ENCODE measurements around the gene PIM1. TPM values are rescaled to one million over a fixed set of nuclear protein-coding genes. Genes with fewer than 3 reads are reported as not detected.
"Not testable (repeated sequence)": the region's sequence is repeated elsewhere in the genome, so short reads cannot be mapped to it uniquely, and the experiment has no call there.

The PIM1 gene
- total RNA-seq, 2 donors from 2014 or later, result 280 to 408 TPM

DNA sequence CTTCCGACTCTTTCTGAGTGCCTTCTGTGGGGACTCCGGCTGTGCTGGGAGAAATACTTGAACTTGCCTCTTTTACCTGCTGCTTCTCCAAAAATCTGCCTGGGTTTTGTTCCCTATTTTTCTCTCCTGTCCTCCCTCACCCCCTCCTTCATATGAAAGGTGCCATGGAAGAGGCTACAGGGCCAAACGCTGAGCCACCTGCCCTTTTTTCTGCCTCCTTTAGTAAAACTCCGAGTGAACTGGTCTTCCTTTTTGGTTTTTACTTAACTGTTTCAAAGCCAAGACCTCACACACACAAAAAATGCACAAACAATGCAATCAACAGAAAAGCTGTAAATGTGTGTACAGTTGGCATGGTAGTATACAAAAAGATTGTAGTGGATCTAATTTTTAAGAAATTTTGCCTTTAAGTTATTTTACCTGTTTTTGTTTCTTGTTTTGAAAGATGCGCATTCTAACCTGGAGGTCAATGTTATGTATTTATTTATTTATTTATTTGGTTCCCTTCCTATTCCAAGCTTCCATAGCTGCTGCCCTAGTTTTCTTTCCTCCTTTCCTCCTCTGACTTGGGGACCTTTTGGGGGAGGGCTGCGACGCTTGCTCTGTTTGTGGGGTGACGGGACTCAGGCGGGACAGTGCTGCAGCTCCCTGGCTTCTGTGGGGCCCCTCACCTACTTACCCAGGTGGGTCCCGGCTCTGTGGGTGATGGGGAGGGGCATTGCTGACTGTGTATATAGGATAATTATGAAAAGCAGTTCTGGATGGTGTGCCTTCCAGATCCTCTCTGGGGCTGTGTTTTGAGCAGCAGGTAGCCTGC is 4.8 kb downstream of the PIM1 start:
- no peak for ATAC-seq
- no peak for DNase-seq (ENCODE audit: low spot score in 2 of 2)
- Mint-ChIP-seq H3K36me3 (peaks cover 54 to 67% of the 10 kb centered on the region in 2 donors), H3K9me3 (no peaks in the 10 kb centered on the region), H3K27ac (peak overlapping the region; percentile 95 to 99)

- DNase-seq (ENCODE audit: low spot score in 2 of 2) (no peak), ATAC-seq (no peak)
- H3K9me3 Mint-ChIP-seq, result no peaks in the 10 kb centered on the region
- peak overlapping the region; percentile 95 to 99 for H3K27ac Mint-ChIP-seq
- peaks cover 54 to 67% of the 10 kb centered on the region in 2 donors for H3K36me3 Mint-ChIP-seq
Observed at GRCh38 chr6:37175332-37176267, 5.6 kb downstream of the PIM1 start.

- Mint-ChIP-seq H3K9me3 (no peaks in the 10 kb centered on the region), H3K27ac (peak overlapping the region; percentile 95 to 99), H3K36me3 (peaks cover 47 to 60% of the 10 kb centered on the region in 2 donors)
- ATAC-seq (no peak), DNase-seq (ENCODE audit: low spot score in 2 of 2) (no peak)
Observed at GRCh38 chr6:37176268-37177076, 6.5 kb downstream of the PIM1 start.

DNA sequence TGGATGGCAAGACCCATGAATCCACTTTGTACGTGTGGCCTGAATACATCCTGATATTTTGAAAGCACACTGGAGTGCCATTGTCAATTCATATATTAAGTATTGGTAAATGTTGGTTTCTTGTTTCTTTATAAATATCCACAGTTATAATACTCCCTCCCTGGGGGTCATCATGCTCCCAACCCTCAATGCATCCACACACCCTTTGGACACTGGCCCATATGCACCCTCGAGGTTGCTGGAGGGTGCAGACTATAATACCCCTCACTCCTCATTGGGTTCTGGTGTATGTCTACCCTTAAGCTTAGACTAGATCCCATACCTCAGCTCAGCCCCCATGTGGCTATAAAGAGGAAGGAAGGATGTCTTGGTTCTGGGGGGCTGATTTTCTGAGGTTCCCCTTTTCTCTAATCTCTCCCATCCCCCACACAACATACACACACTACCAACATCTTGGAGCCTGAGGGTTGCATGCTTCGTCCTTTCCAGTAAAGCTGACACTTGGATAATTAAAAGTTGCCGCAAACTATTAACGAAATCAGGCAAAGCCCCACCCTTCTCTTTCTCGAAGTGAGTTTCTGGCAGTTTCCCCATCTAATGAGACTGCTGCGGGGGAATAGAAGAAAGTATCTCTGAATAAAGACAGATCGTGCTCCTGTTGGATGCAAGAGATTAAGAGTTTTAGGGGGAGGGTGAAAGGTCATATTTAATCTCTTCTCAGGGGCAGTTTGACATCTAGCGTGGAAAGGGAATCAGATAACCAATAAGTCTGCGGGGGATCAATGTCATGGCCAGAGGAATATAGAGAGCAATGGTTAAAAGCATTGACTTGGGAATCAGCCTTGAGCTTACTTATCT is 7.4 kb downstream of the PIM1 start:
- no peak for ATAC-seq
- DNase-seq (ENCODE audit: low spot score in 2 of 2), result no peak
- no peaks in the 10 kb centered on the region for H3K9me3 Mint-ChIP-seq
- H3K27ac Mint-ChIP-seq, result peak overlapping the region in 1 of 2 donors; percentile 18
- H3K36me3 Mint-ChIP-seq, result peaks cover 39 to 56% of the 10 kb centered on the region in 2 donors

GRCh38 chr6:37177935-37178517 is 8.1 kb downstream of the PIM1 start:
- Mint-ChIP-seq H3K36me3 (peaks cover 32 to 51% of the 10 kb centered on the region in 2 donors), H3K9me3 (no peaks in the 10 kb centered on the region), H3K27ac (peak overlapping the region in 1 of 2 donors; percentile 67)
- no peak for ATAC-seq
- no peak for DNase-seq (ENCODE audit: low spot score in 2 of 2)

GRCh38 chr6:37180075-37180474 is 10.1 kb downstream of the PIM1 start:
- Mint-ChIP-seq H3K27ac (peak overlapping the region; percentile 22 to 32), H3K9me3 (no peaks in the 10 kb centered on the region), H3K36me3 (peaks cover 11 to 31% of the 10 kb centered on the region in 2 donors)
- ATAC-seq (no peak), DNase-seq (ENCODE audit: low spot score in 2 of 2) (no peak)

DNA sequence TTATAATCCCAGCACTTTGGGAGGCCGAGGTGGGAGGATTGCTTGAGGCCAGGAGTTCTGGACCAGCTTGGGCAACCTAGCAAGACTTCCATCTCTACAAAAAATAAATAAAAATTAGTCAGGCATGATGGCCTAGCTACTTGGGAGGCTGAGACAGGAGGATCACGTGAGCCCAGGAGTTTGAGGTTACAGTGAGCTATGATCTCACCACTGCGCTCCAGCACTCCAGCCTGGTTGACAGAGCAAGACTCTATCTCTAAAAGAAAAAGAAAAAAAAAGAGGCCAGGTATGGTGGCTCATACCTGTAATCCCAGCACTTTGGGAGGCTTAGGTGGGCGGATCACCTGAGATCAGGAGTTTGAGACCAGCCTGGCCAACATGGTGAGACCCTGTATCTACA is 10.7 kb downstream of the PIM1 start:
- ATAC-seq, result not testable (repeated sequence)

DNA sequence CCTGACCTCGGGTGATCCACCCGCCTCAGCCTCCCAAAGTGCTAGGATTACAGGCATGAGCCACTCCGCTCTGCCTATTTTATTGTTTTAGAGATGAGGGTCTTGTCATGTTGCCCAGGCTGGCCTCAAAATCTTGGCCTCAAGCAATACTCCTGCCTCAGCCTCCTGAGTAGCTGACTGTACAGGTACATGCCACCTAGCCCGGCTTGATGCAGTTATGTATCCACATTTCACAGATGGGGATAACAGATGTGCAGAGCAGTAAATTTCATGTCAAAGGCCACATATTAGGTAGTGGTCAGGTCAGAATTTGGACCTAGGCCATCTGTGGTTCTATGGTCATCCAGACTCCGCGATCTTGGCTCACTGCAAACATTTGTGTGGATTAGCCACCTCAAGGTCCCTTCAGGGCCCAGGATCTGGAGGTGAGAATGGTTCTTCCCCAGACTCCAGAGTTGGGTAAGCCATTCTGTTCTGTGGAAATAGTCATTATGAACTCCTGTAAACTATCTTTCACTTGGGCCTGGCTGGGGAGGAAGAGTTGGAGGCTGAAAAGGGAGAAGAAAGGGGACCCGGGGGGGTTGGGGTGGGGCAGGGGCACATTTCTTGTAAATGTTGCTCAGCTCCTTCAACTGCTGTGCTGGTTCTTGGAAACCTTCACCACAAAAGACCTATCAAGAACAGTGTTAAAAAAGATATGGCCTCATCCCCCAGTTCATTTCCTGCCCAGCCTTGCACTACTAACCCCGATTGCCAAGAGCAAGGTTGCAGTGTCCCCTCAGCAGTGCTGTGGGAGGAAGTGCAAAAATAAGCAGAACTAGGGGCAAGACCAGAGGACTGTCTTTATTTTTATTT is 13.0 kb downstream of the PIM1 start:
- Mint-ChIP-seq H3K36me3 (peaks cover 4 to 20% of the 10 kb centered on the region in 2 donors), H3K9me3 (peaks cover 3 to 10% of the 10 kb centered on the region in 2 donors), H3K27ac (peak overlapping the region; percentile 89 to 95)
- DNase-seq (ENCODE audit: low spot score in 2 of 2), result peak in 1 of 2 donors; percentile 57
- peak; percentile 94 to 96 for ATAC-seq

More for the DNA sequence above, 10.7 kb downstream of the PIM1 start:
- not testable (repeated sequence) for DNase-seq (ENCODE audit: low spot score in 2 of 2); H3K9me3 Mint-ChIP-seq; H3K27ac Mint-ChIP-seq
- peaks cover 6 to 28% of the 10 kb centered on the region in 2 donors for H3K36me3 Mint-ChIP-seq

- not testable (repeated sequence) for ATAC-seq; H3K9me3 Mint-ChIP-seq; DNase-seq (ENCODE audit: low spot score in 2 of 2)
- Mint-ChIP-seq H3K36me3 (peaks cover 4 to 20% of the 10 kb centered on the region in 2 donors), H3K27ac (peak overlapping the region; percentile 58 to 65)
Observed at GRCh38 chr6:37185949-37186720, 16.2 kb downstream of the PIM1 start.

GRCh38 chr6:37187321-37188022 is 17.5 kb downstream of the PIM1 start:
- no peak for ATAC-seq
- DNase-seq (ENCODE audit: low spot score in 2 of 2), result no peak
- H3K27ac Mint-ChIP-seq, result peak overlapping the region; percentile 58 to 96

DNA sequence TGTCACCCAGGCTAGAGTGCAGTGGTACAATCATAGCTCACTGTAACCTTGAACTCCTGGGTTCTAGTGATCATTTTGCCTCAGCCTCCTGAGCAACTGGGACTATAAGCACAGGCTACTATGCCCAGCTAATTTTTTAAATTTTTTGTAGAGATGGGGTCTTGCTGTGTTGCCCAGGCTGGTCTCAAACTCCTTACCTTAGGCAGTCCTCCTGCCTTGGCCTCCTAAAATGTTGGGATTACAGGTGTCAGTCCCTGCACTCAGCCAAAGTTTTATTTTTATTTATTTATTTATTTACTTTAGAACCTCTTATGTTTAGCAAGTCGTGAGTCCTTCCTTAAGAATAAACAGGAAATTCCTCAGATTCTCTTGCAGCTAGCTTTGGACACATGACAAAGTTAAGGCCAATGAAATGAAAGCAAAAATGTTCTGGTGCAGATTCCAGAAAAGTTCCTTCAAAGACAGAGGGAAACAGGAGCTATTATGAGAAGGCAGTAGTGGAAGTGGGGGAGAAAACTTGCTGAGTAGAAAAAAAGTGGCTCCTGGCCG is 19.1 kb downstream of the PIM1 start:
- Mint-ChIP-seq H3K36me3 (peaks cover 4 to 13% of the 10 kb centered on the region in 2 donors), H3K27ac (peak overlapping the region; percentile 82 to 96), H3K9me3 (peaks cover 3 to 10% of the 10 kb centered on the region in 2 donors)
- ATAC-seq, result no peak
- no peak for DNase-seq (ENCODE audit: low spot score in 2 of 2)

More at GRCh38 chr6:37187321-37188022, 17.5 kb downstream of the PIM1 start:
- peaks cover 3 to 10% of the 10 kb centered on the region in 2 donors for H3K9me3 Mint-ChIP-seq
- peaks cover 4 to 14% of the 10 kb centered on the region in 2 donors for H3K36me3 Mint-ChIP-seq

DNA sequence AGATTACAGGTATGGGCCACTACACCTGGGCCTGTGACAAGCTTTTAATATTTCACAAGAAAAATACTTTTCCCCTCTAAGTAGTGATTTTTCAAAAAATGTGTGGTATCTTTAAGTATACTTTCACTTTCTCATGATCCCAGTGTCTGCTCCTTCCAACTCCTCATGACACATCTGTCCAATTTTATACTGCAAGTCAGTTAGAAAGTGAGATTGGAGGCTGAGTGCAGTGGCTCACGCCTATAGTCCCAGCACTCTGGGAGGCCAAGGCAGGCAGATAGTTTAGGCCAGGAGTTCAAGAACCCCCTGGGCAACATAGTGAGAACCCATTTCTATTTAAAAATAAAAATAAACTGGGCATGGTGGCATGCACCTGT is 20.2 kb downstream of the PIM1 start:
- peaks cover 4 to 13% of the 10 kb centered on the region in 2 donors for H3K36me3 Mint-ChIP-seq
- peaks cover 3 to 10% of the 10 kb centered on the region in 2 donors for H3K9me3 Mint-ChIP-seq
- DNase-seq (ENCODE audit: low spot score in 2 of 2), result no peak
- ATAC-seq, result peak; percentile 82
- H3K27ac Mint-ChIP-seq, result peak overlapping the region; percentile 82 to 93

GRCh38 chr6:37192666-37193065 is 22.7 kb downstream of the PIM1 start:
- no peak for ATAC-seq
- H3K9me3 Mint-ChIP-seq, result peaks cover 0 to 4% of the 10 kb centered on the region in 2 donors
- no peak overlapping the region for H3K27ac Mint-ChIP-seq
- DNase-seq (ENCODE audit: low spot score in 2 of 2), result no peak
- no peaks in the 10 kb centered on the region for H3K36me3 Mint-ChIP-seq
